K562 (cell line): ENCODE measurements around the gene L3MBTL1. TPM values are rescaled to one million over a fixed set of nuclear protein-coding genes. Genes with fewer than 3 reads are reported as not detected.
A peak's percentile ranks its signal among the peaks of the same experiment; 100 is the strongest.

ENCODE experiments used
- BRCA1 ChIP-seq, 2 experiments: fragments of 450-650 bp in 1 of 2; sonication (generic) in 1 of 2; formaldehyde crosslinking in 1 of 2; IDR thresholded peaks; 2 replicates each; pipeline versions ENCODE4 v1.5.0 to v1.6.1; 2017 to 2020; ENCODE audit warnings: mild to moderate bottlenecking in 1 of 2, missing genetic modification reagents in 1 of 2
- CREM ChIP-seq: IDR thresholded peaks from 2 replicates; pipeline ENCODE4 v1.6.1; 2014; ENCODE audit warnings: antibody characterized with exemption, low read depth
- FIP1L1 ChIP-seq: fragments of 200-400 bp; formaldehyde crosslinking; IDR thresholded peaks from 2 replicates; pipeline ENCODE4 v1.6.1; 2018; ENCODE audit warnings: mild to moderate bottlenecking, low read depth, low read length; ENCODE audit not compliant: poor library complexity, severe bottlenecking
- HMGN3 ChIP-seq: IDR thresholded peaks from 2 replicates; pipeline ENCODE4 v1.6.1; 2011; ENCODE audit warnings: borderline replicate concordance, low read depth, mild to moderate bottlenecking, mixed read lengths, low read length; ENCODE audit not compliant: insufficient read length; ENCODE audit errors: extremely low read depth
- KLF6 ChIP-seq: fragments of 250-450 bp; sonication (Bioruptor Pico); IDR thresholded peaks from 2 replicates; pipeline ENCODE4 v1.4.0; 2020; ENCODE audit warnings: mild to moderate bottlenecking, moderate library complexity, borderline replicate concordance
- MAFF ChIP-seq: IDR thresholded peaks from 2 replicates; pipeline ENCODE4 v1.6.1; 2012; ENCODE audit warnings: low read length, improper control_type of control experiment
- SLC30A9 ChIP-seq: fragments of 250-450 bp; sonication (Bioruptor Pico); IDR thresholded peaks from 2 replicates; pipeline ENCODE4 v1.8.0; 2022; ENCODE audit warnings: mild to moderate bottlenecking, moderate library complexity
- SRSF7 ChIP-seq: fragments of 200-400 bp; formaldehyde crosslinking; optimal IDR thresholded peaks from 2 replicates; pipeline ENCODE3; 2017; ENCODE audit warnings: mild to moderate bottlenecking, low read depth, low read length
- U2AF2 ChIP-seq: fragments of 200-400 bp; formaldehyde crosslinking; optimal IDR thresholded peaks from 2 replicates; pipeline ENCODE3; 2017; ENCODE audit warnings: low read depth, mild to moderate bottlenecking, low read length
- ZBTB7A ChIP-seq: IDR thresholded peaks from 2 replicates; pipeline ENCODE4 v1.6.1; 2011; ENCODE audit warnings: low read depth, mild to moderate bottlenecking, low read length, moderate library complexity, borderline replicate concordance; ENCODE audit not compliant: control insufficient read depth
- ZFP1 ChIP-seq: fragments of 450-650 bp; formaldehyde crosslinking; IDR thresholded peaks from 2 replicates; pipeline ENCODE4 v1.4.0; 2020; ENCODE audit warnings: mild to moderate bottlenecking, mixed read lengths
- ZNF354B ChIP-seq: fragments of 250-450 bp; sonication (Bioruptor Pico); IDR thresholded peaks from 2 replicates; pipeline ENCODE4 v1.4.0; 2020
- ZNF586 ChIP-seq: fragments of 450-650 bp; formaldehyde crosslinking; conservative IDR thresholded peaks from 2 replicates; pipeline ENCODE4 v1.4.0; 2020; ENCODE audit warnings: mild to moderate bottlenecking, moderate library complexity
- ZNF695 ChIP-seq: fragments of 450-650 bp; formaldehyde crosslinking; IDR thresholded peaks from 2 replicates; pipeline ENCODE4 v1.4.0; 2020; ENCODE audit warnings: mild to moderate bottlenecking, moderate library complexity
- polyA plus RNA-seq, 8 experiments: library from polyadenylated mRNA; depleted of rRNA in 4 of 8; stranded (reverse) in 5 of 8; unstranded in 3 of 8; fragments of >200 nt; fragmentation: Nextera tagmentation in 2 of 8; fragmentation: Illumina TruSeq in 1 of 8; extraction: Ambion mirVana in 2 of 8; extraction: Trizol in 1 of 8; gene quantifications; 2 replicates each; pipeline versions ENCODE4 v1.2.1 to v1.2.3, GENCODE V29; 2011 to 2014; ENCODE audit warnings: inconsistent platforms in 1 of 8, missing spikeins in 1 of 8
- total RNA-seq, 7 experiments: library from RNA; depleted of rRNA in 6 of 7; stranded (reverse); fragments of >200 nt in 6 of 7; fragmentation: Illumina TruSeq in 2 of 7; extraction: Trizol in 2 of 7; gene quantifications; 2 replicates each; pipeline versions ENCODE4 v1.2.1 to v1.2.3, GENCODE V29; 2011 to 2021; ENCODE audit warnings: low replicate concordance in 1 of 7
- TF ChIP-seq, protein P1 (sequence below): fragments of 450-650 bp; IDR thresholded peaks from 2 replicates; pipeline ENCODE4 v1.6.1; 2016; ENCODE audit warnings: low read depth, mild to moderate bottlenecking, moderate library complexity
- TF ChIP-seq, protein P2 (sequence below): fragments of 450-650 bp; IDR thresholded peaks from 2 replicates; pipeline ENCODE4 v1.6.1; 2016; ENCODE audit warnings: low read depth

Gene L3MBTL1
- total and polyA plus RNA-seq, 9 of the 15 experiments (the other 6 are each of a cell fraction or from before 2014, with no cell fraction given): 0.77 to 10.0 (median 4.4) TPM

GRCh38 chr20:43513931-43514647, 6.6 kb downstream of the L3MBTL1 start (continued):
- TF ChIP-seq, protein P1, sequence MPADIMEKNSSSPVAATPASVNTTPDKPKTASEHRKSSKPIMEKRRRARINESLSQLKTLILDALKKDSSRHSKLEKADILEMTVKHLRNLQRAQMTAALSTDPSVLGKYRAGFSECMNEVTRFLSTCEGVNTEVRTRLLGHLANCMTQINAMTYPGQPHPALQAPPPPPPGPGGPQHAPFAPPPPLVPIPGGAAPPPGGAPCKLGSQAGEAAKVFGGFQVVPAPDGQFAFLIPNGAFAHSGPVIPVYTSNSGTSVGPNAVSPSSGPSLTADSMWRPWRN: no peak
- TF ChIP-seq ZFP1 (CRISPR knock-in tag) (no peak), FIP1L1 (no peak), SLC30A9 (CRISPR knock-in tag) (no peak), MAFF (no peak), BRCA1 (IDR thresholded peaks at IDR 0.05) (no peak), BRCA1 (CRISPR knock-in tag; IDR thresholded peaks at IDR 0.05) (no peak), KLF6 (no peak), ZNF695 (CRISPR knock-in tag) (no peak), U2AF2 (no peak), SRSF7 (no peak), ZNF354B (CRISPR knock-in tag) (no peak), ZNF586 (CRISPR knock-in tag) (no peak), ZBTB7A (0 out of 2 replicates have a peak, but pooled peaks have one; percentile 20), CREM (no peak), HMGN3 (no peak)
- TF ChIP-seq, protein P2, sequence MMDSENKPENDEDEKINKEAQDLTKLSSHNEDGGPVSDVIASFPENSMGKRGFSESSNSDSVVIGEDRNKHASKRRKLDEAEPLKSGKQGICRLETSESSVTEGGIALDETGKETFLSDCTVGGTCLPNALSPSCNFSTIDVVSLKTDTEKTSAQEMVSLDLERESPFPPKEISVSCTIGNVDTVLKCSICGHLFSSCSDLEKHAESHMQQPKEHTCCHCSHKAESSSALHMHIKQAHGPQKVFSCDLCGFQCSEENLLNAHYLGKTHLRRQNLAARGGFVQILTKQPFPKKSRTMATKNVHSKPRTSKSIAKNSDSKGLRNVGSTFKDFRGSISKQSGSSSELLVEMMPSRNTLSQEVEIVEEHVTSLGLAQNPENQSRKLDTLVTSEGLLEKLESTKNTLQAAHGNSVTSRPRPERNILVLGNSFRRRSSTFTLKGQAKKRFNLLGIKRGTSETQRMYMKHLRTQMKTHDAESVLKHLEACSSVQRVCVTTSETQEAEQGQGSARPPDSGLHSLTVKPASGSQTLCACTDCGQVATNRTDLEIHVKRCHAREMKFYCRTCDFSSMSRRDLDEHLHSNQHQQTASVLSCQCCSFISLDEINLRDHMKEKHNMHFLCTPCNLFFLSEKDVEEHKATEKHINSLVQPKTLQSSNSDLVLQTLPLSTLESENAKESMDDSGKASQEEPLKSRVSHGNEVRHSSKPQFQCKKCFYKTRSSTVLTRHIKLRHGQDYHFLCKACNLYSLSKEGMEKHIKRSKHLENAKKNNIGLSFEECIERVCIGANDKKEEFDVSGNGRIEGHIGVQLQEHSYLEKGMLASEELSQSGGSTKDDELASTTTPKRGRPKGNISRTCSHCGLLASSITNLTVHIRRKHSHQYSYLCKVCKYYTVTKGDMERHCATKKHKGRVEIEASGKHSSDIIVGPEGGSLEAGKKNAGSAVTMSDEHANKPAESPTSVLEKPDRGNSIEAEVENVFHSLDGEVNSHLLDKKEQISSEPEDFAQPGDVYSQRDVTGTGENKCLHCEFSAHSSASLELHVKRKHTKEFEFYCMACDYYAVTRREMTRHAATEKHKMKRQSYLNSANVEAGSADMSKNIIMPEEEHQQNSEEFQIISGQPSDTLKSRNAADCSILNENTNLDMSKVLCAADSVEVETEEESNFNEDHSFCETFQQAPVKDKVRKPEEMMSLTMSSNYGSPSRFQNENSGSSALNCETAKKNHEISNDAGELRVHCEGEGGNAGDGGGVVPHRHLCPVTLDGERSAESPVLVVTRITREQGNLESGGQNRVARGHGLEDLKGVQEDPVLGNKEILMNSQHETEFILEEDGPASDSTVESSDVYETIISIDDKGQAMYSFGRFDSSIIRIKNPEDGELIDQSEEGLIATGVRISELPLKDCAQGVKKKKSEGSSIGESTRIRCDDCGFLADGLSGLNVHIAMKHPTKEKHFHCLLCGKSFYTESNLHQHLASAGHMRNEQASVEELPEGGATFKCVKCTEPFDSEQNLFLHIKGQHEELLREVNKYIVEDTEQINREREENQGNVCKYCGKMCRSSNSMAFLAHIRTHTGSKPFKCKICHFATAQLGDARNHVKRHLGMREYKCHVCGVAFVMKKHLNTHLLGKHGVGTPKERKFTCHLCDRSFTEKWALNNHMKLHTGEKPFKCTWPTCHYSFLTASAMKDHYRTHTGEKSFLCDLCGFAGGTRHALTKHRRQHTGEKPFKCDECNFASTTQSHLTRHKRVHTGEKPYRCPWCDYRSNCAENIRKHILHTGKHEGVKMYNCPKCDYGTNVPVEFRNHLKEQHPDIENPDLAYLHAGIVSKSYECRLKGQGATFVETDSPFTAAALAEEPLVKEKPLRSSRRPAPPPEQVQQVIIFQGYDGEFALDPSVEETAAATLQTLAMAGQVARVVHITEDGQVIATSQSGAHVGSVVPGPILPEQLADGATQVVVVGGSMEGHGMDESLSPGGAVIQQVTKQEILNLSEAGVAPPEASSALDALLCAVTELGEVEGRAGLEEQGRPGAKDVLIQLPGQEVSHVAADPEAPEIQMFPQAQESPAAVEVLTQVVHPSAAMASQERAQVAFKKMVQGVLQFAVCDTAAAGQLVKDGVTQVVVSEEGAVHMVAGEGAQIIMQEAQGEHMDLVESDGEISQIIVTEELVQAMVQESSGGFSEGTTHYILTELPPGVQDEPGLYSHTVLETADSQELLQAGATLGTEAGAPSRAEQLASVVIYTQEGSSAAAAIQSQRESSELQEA: no peak
